Ascending aorta (tissue), 2 donors: ENCODE measurements around the gene NID1. TPM values are rescaled to one million over a fixed set of nuclear protein-coding genes. Genes with fewer than 3 reads are reported as not detected.

Source experiments
- DNase-seq, 2 donors: peaks; one replicate each; pipeline ENCODE4 v3.0.0-alpha.2; 2019; ENCODE audit warnings: low spot score in 2 of 2
- H3K27ac ChIP-seq, 2 donors: fragments of 200-600 bp; sonication (generic); one replicate each; pipeline ENCODE4 v1.5.1; 2016 to 2017; ENCODE audit warnings: mild to moderate bottlenecking in 1 of 2
- H3K27me3 ChIP-seq: fragments of 200-600 bp; sonication (generic); one replicate; pipeline ENCODE4 v1.5.1; 2017
- H3K36me3 ChIP-seq, 2 donors: fragments of 200-600 bp; sonication (generic); one replicate each; pipeline ENCODE4 v1.5.1; 2016
- H3K4me1 ChIP-seq, 2 donors: fragments of 200-600 bp; sonication (generic); one replicate each; pipeline ENCODE4 v1.5.1; 2016 to 2017; ENCODE audit warnings: mild to moderate bottlenecking in 1 of 2
- H3K4me3 ChIP-seq, 2 donors: fragments of 200-600 bp; sonication (generic); one replicate each; pipeline ENCODE4 v1.5.1; 2016 to 2017; ENCODE audit warnings: mild to moderate bottlenecking in 1 of 2
- H3K9me3 ChIP-seq, 2 donors: fragments of 200-600 bp; sonication (generic); one replicate each; pipeline ENCODE4 v1.5.1; 2016
- CTCF ChIP-seq, 3 experiments: fragments of 200-600 bp in 2 of 3; fragments of 450-650 bp in 1 of 3; sonication (generic) in 2 of 3; IDR thresholded peaks; one replicate each; pipeline ENCODE4 v1.5.1; 2016 to 2019; ENCODE audit warnings: antibody characterized with exemption in 3 of 3, mild to moderate bottlenecking in 1 of 3, moderate library complexity in 1 of 3
- intact Hi-C: fragments of 100-400 bp; cut with DNase I; formaldehyde crosslinking; loops from one replicate; pipeline ENCODE4 v1.15.1; 2023
- total RNA-seq: library from RNA; depleted of rRNA; stranded (reverse); fragments of >200 nt; gene quantifications from one replicate; pipeline ENCODE4 v1.1.0, GENCODE V29; 2016

The NID1 gene
- total RNA-seq, 1 donor from 2014 or later: 172 TPM

DNA sequence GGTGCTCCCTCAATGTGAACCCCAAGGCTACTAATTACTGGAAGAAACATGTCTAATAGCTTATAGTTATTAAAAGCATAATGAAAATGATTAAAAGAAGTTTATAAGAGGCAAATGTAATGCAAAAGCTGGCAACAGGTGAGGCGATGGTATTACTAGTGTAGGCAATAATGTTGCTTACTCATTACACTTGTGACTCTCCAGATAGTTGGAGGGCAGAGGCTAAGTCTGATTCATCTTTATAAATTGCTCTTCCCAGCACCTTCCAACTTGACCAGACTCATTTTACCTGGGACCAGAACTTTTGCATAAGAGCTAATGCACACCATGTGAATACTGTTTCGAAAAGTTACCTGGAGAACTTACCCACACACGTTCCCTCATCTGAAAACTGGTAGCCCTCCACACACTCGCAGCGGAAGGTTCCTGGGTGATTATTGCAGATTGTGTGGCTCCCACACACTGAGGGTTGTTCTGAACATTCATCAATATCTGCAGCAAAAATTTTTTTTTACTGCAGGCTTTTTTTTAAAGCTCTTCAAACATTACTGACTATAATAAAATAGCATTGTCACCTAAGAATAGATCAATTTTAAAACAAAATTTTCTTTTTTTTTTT is 48.0 kb downstream of the NID1 start:
- H3K36me3 ChIP-seq: peaks cover 25 to 74% of the 10 kb centered on the region in 2 donors
- no peaks in the 10 kb centered on the region for H3K9me3 ChIP-seq
- H3K27ac ChIP-seq: peak overlapping the region in 1 of 2 donors; percentile 72

DNA sequence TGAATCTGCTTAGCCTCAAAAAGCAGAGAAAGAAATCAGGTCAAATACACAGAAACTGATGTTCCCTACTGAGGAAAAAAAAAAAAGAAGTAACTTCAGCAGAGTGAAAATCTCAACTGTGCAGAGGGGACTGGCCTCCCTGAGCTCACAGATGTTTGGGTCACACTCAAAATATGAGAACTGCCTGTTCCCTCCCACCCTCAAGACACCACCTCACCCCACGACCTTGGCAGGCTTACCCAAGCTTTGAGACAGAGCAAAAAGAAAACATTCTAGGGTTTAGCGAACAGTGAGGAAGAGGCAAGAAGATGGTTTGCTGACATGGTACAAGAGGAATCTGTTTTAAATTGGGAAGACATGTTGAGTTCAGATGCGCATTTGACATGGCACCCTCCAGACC is 48.8 kb downstream of the NID1 start:
- peak in 1 of 2 donors; percentile 73 for DNase-seq
- no peak for TF ChIP-seq CTCF (IDR thresholded peaks at IDR 0.05)
- Histone ChIP-seq H3K9me3 (no peaks in the 10 kb centered on the region), H3K27me3 (no peaks in the 10 kb centered on the region), H3K27ac (peak overlapping the region in 1 of 2 donors; percentile 45), H3K4me3 (no peak overlapping the region), H3K36me3 (peaks cover 24 to 79% of the 10 kb centered on the region in 2 donors), H3K4me1 (no peaks in the 10 kb centered on the region)
- intact Hi-C loops: no loop called here

More for the DNA sequence above, 48.0 kb downstream of the NID1 start:
- intact Hi-C loops: no loop called here
- no peak overlapping the region for H3K4me3 ChIP-seq
- H3K27me3 ChIP-seq: no peaks in the 10 kb centered on the region
- no peak for TF ChIP-seq CTCF (IDR thresholded peaks at IDR 0.05)
- no peaks in the 10 kb centered on the region for H3K4me1 ChIP-seq
- DNase-seq: peak in 1 of 2 donors; percentile 11

GRCh38 chr1:236015539-236015938 is 49.4 kb downstream of the NID1 start:
- Histone ChIP-seq H3K36me3 (peaks cover 19 to 78% of the 10 kb centered on the region in 2 donors), H3K4me3 (no peak overlapping the region), H3K4me1 (no peaks in the 10 kb centered on the region), H3K27ac (peak overlapping the region in 1 of 2 donors; percentile 26), H3K9me3 (no peaks in the 10 kb centered on the region), H3K27me3 (no peaks in the 10 kb centered on the region)
- DNase-seq: no peak
- intact Hi-C loops: no loop called here
- TF ChIP-seq CTCF (IDR thresholded peaks at IDR 0.05): no peak

- no peak for DNase-seq
- Histone ChIP-seq H3K4me3 (no peak overlapping the region), H3K27me3 (no peaks in the 10 kb centered on the region), H3K4me1 (no peaks in the 10 kb centered on the region), H3K9me3 (no peaks in the 10 kb centered on the region), H3K36me3 (peaks cover 23 to 68% of the 10 kb centered on the region in 2 donors), H3K27ac (no peak overlapping the region)
- no peak for TF ChIP-seq CTCF (IDR thresholded peaks at IDR 0.05)
- intact Hi-C loops: no loop called here
These were observed 51.6 kb downstream of the NID1 start for GRCh38 chr1:236013330-236013729.

DNA sequence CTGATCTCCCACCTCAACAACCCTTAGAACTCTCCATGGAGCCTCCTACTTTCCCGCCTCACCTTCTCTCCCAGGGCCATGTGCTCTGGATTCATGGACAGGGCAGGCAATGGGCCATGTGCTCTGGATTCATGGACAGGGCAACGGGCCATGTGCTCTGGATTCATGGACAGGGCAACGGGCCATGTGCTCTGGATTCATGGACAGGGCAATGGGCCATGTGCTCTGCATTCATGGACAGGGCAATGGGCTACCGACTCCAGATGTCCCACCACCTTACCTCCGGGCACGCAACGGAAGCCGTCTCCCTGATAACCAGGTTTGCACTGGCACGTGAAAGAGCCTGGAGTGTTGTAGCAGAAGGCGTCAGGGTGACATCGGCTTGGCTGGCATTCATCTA is 53.2 kb downstream of the NID1 start:
- Histone ChIP-seq H3K36me3 (peaks cover 16 to 58% of the 10 kb centered on the region in 2 donors), H3K27me3 (no peaks in the 10 kb centered on the region), H3K9me3 (no peaks in the 10 kb centered on the region), H3K4me1 (no peaks in the 10 kb centered on the region), H3K4me3 (no peak overlapping the region), H3K27ac (no peak overlapping the region)
- peak in 1 of 2 donors; percentile 39 for DNase-seq
- TF ChIP-seq CTCF (IDR thresholded peaks at IDR 0.05): no peak
- intact Hi-C loops: no loop called here
